GM10248 (cell line): Measurements from ENCODE around the gene SUCO.

Source experiments
- CTCF ChIA-PET: fragments of 300-600 bp; sonication (Branson Sonifier 250); formaldehyde crosslinking; extraction: SDS; loops from one replicate; lab custom pipeline; 2021; ENCODE audit warnings: antibody characterized with exemption; lab: Yijun Ruan, JAX
- POLR2A ChIA-PET: fragments of 350-650 bp; sonication (Branson Sonifier 250); formaldehyde crosslinking; extraction: SDS; loops from one replicate; lab custom pipeline; 2020; ENCODE audit warnings: antibody characterized with exemption; lab: Yijun Ruan, JAX
- DNase-seq: peaks from one replicate; pipeline ENCODE4 v3.0.0; 2012; ENCODE audit errors: extremely low spot score
- TF ChIP-seq, protein P1 (sequence below): IDR thresholded peaks from 2 replicates; pipeline ENCODE4 v1.5.1; 2012; ENCODE audit warnings: mild to moderate bottlenecking, low read depth; ENCODE audit errors: extremely low read depth, missing control alignments, control extremely low read depth

Gene SUCO

GRCh38 chr1:172599912-172600311, 67.0 kb downstream of the SUCO start:
- ChIA-PET CTCF (no interaction called here), POLR2A (no interaction called here)
- no peak for DNase-seq
- TF ChIP-seq, protein P1, sequence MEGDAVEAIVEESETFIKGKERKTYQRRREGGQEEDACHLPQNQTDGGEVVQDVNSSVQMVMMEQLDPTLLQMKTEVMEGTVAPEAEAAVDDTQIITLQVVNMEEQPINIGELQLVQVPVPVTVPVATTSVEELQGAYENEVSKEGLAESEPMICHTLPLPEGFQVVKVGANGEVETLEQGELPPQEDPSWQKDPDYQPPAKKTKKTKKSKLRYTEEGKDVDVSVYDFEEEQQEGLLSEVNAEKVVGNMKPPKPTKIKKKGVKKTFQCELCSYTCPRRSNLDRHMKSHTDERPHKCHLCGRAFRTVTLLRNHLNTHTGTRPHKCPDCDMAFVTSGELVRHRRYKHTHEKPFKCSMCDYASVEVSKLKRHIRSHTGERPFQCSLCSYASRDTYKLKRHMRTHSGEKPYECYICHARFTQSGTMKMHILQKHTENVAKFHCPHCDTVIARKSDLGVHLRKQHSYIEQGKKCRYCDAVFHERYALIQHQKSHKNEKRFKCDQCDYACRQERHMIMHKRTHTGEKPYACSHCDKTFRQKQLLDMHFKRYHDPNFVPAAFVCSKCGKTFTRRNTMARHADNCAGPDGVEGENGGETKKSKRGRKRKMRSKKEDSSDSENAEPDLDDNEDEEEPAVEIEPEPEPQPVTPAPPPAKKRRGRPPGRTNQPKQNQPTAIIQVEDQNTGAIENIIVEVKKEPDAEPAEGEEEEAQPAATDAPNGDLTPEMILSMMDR, result no peak

GRCh38 chr1:172600615-172601014, 67.7 kb downstream of the SUCO start:
- ChIA-PET POLR2A (no interaction called here), CTCF (interaction anchor here (1.0 kb wide), 1 partner anchor 9 kb away, joined by 3 read pairs; no protein-coding TSS in a partner anchor)
- no peak for DNase-seq
- TF ChIP-seq, protein P1, result no peak

- TF ChIP-seq, protein P1, result no peak
- DNase-seq, result no peak
- POLR2A ChIA-PET, result no interaction called here
- CTCF ChIA-PET, result interaction anchor here (1.0 kb wide), 1 partner anchor 9 kb away, joined by 3 read pairs; no protein-coding TSS in a partner anchor
Measured at GRCh38 chr1:172601046-172601630, 68.2 kb downstream of the SUCO start.

- POLR2A ChIA-PET, result no interaction called here
Measured at GRCh38 chr1:172602706-172603105, 69.8 kb downstream of the SUCO start.

DNA sequence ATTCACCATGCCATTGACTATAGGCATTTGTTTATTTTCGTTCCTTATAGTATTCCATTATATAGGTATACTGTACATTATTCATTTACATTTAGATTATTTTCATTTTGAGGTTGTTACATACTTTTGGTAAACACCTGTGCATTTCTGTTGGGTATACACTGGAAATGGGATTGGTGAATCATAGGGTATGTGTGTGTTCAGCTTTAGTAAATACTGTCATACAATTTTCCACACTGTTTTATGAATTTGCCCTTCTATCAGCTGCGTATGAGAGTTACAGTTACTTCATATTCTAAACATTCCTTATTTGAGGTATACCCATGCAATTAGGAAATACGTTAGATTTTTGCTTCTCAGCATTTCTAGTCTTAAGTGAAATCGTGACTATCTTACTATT, 70.9 kb downstream of the SUCO start:
- TF ChIP-seq, protein P1, result no peak
- CTCF ChIA-PET, result interaction anchor here (1.5 to 1.9 kb wide), 2 partner anchors 13 to 14 kb away, joined by 3 to 7 read pairs; no protein-coding TSS in a partner anchor
- POLR2A ChIA-PET, result no interaction called here
- DNase-seq, result no peak

More at GRCh38 chr1:172602706-172603105, 69.8 kb downstream of the SUCO start:
- no peak for DNase-seq
- CTCF ChIA-PET, result interaction anchor here (1.5 to 1.9 kb wide), 2 partner anchors 13 to 14 kb away, joined by 3 to 7 read pairs; no protein-coding TSS in a partner anchor
- TF ChIP-seq, protein P1, result no peak

- TF ChIP-seq, protein P1, result no peak
- ChIA-PET POLR2A (no interaction called here), CTCF (no interaction called here)
- no peak for DNase-seq
Measured at GRCh38 chr1:172605641-172606040, 72.7 kb downstream of the SUCO start.

- POLR2A ChIA-PET, result no interaction called here
- CTCF ChIA-PET, result interaction anchor here (0.9 to 1.4 kb wide), 2 partner anchors 113 kb away, joined by 3 to 10 read pairs; no protein-coding TSS in a partner anchor
Measured at GRCh38 chr1:172607145-172607544, 74.2 kb downstream of the SUCO start.

More at GRCh38 chr1:172607145-172607544, 74.2 kb downstream of the SUCO start:
- TF ChIP-seq, protein P1, result no peak
- DNase-seq, result no peak
